Measurements from ENCODE around the gene LRRC26. TPM values are rescaled to one million over a fixed set of nuclear protein-coding genes. Genes with fewer than 3 reads are reported as not detected.

Gene LRRC26
- total RNA-seq, 1 experiment from 2014 or later: 2.1 TPM

- ChIA-PET CTCF (interaction anchor here (0.6 to 1.8 kb wide), 4 partner anchors 16 to 113 kb away, joined by 3 to 6 read pairs (median 4); no protein-coding TSS in a partner anchor), POLR2A (no interaction called here)
- no peak for TF ChIP-seq CDX4 (CRISPR knock-in tag; IDR thresholded peaks at IDR 0.05; ENCODE audit: borderline replicate concordance)
- no peak for TF ChIP-seq TEAD4 (CRISPR knock-in tag; IDR thresholded peaks at IDR 0.05)
- TF ChIP-seq SMAD4 (CRISPR knock-in tag; IDR thresholded peaks at IDR 0.05): no peak
- TF ChIP-seq AFF4 (CRISPR knock-in tag; IDR thresholded peaks at IDR 0.05; ENCODE audit: borderline replicate concordance): no peak
- no peak for TF ChIP-seq HMGXB4 (CRISPR knock-in tag; IDR thresholded peaks at IDR 0.05)
- TF ChIP-seq ETV6 (CRISPR knock-in tag; IDR thresholded peaks at IDR 0.05): no peak
- no peak for TF ChIP-seq ZSCAN18 (CRISPR knock-in tag; IDR thresholded peaks at IDR 0.05)
- no peak for TF ChIP-seq E2F1 (CRISPR knock-in tag; IDR thresholded peaks at IDR 0.05)
- TF ChIP-seq SMAD3 (CRISPR knock-in tag; IDR thresholded peaks at IDR 0.05; ENCODE audit: borderline replicate concordance): no peak
- no peak for TF ChIP-seq RELA (CRISPR knock-in tag; IDR thresholded peaks at IDR 0.05; ENCODE audit: borderline replicate concordance)
- TF ChIP-seq NFE2L1 (CRISPR knock-in tag; IDR thresholded peaks at IDR 0.05): no peak
- H3K27me3 Mint-ChIP-seq (ENCODE audit: low read depth): peaks cover 28% of the 10 kb centered on the region
- H3K9me3 Mint-ChIP-seq: no peaks in the 10 kb centered on the region
- no peak overlapping the region for H3K4me3 Mint-ChIP-seq
- H3K4me1 Mint-ChIP-seq: peaks cover 6% of the 10 kb centered on the region
- DNase-seq (ENCODE audit: low spot score): no peak
- H3K27ac Mint-ChIP-seq: no peak overlapping the region
- ATAC-seq: no peak
- H3K36me3 Mint-ChIP-seq: no peaks in the 10 kb centered on the region
Observed at GRCh38 chr9:137172901-137173795, 3.3 kb upstream of the LRRC26 start.

DNA sequence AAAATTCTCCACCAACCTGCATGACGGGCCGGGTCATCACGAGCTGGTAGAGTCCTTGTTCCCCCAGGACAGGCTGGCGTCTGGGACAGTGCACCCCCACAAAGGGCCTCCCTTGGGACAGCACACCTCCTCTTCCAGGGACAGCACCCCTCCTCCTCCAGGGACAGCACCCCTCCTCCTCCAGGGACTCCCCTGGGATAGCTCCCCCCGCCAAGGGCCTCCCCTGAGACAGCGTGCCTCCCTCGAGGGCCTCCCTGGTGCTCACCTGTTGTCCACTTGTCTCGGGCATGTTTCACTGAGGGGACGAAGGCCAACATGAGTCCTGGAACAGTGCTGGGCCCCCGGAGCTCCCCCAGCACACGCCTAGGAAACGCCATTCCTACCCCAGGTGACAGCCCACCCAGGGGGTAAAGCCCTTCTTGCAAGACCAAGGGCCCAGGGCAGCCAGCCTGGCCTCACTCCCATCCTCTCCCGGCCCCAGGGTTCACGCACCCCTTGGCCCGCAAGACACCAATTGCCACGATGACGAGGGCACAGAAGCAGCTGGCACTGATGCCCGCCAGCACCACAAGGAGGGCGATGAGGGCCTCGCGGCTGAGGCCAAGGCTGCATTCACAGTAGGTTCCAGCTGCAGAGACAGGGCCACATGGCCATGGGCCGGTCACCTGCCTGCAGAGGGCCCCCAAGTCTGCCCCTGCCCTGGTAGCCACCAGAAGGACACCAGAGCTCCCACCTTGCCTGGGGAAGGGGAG lies 1.5 kb upstream of the LRRC26 start:
- ChIA-PET CTCF (interaction anchor here (0.9 to 2.3 kb wide), 6 partner anchors 18 to 125 kb away, joined by 3 to 17 read pairs (median 4); partner anchors contain the start of gene TOR4A), POLR2A (interaction anchor here (0.6 to 1.0 kb wide), 2 partner anchors 21 to 302 kb away, joined by 3 read pairs; no protein-coding TSS in a partner anchor)
- H3K27ac Mint-ChIP-seq: no peak overlapping the region
- H3K36me3 Mint-ChIP-seq: no peaks in the 10 kb centered on the region
- H3K4me1 Mint-ChIP-seq: peaks cover 6% of the 10 kb centered on the region
- no peaks in the 10 kb centered on the region for H3K9me3 Mint-ChIP-seq
- H3K4me3 Mint-ChIP-seq: no peak overlapping the region
- H3K27me3 Mint-ChIP-seq (ENCODE audit: low read depth): peaks cover 45% of the 10 kb centered on the region
- ATAC-seq (no peak), DNase-seq (ENCODE audit: low spot score) (no peak)
- TF ChIP-seq, protein P1, sequence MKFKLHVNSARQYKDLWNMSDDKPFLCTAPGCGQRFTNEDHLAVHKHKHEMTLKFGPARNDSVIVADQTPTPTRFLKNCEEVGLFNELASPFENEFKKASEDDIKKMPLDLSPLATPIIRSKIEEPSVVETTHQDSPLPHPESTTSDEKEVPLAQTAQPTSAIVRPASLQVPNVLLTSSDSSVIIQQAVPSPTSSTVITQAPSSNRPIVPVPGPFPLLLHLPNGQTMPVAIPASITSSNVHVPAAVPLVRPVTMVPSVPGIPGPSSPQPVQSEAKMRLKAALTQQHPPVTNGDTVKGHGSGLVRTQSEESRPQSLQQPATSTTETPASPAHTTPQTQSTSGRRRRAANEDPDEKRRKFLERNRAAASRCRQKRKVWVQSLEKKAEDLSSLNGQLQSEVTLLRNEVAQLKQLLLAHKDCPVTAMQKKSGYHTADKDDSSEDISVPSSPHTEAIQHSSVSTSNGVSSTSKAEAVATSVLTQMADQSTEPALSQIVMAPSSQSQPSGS (CRISPR knock-in tag; IDR thresholded peaks at IDR 0.05; ENCODE audit: borderline replicate concordance, low read depth): no peak
- no peak for TF ChIP-seq ZNF396 (CRISPR knock-in tag; IDR thresholded peaks at IDR 0.05; ENCODE audit: borderline replicate concordance)
- no peak for TF ChIP-seq ZNF512 (CRISPR knock-in tag; IDR thresholded peaks at IDR 0.05; ENCODE audit: borderline replicate concordance)
- no peak for TF ChIP-seq AR (CRISPR knock-in tag; IDR thresholded peaks at IDR 0.05)
